B cell (primary cell): ENCODE results near the gene HAGH. TPM values are rescaled to one million over a fixed set of nuclear protein-coding genes. Genes with fewer than 3 reads are reported as not detected.

Experiments used
- ATAC-seq: fragments of 200-7000 bp; cut with Tn5 transposase; one replicate; pipeline ENCODE4 v1.10.0; 2021; ENCODE audit warnings: low read depth, mild to moderate bottlenecking, moderate number of reproducible peaks, moderate library complexity
- CTCF ChIA-PET: fragments of 350-600 bp; sonication (Branson Sonifier 250); formaldehyde crosslinking; loops from one replicate; lab custom pipeline; 2021; ENCODE audit warnings: antibody characterized with exemption, inconsistent platforms; lab: Charles Lee
- POLR2A ChIA-PET: fragments of 350-600 bp; sonication (Branson Sonifier 250); formaldehyde crosslinking; loops from one replicate; lab custom pipeline; 2021; ENCODE audit warnings: antibody characterized with exemption; lab: Charles Lee
- DNase-seq: peaks from one replicate; pipeline ENCODE4 v3.0.0; 2013
- H2AFZ ChIP-seq: 2 replicates; pipeline ENCODE4 v1.6.1; 2012; ENCODE audit warnings: mild to moderate bottlenecking, low read depth, low read length; ENCODE audit not compliant: insufficient read depth, poor library complexity, severe bottlenecking
- H3K27ac ChIP-seq, 2 donors: 1 replicate in 1 of 2; 2 replicates in 1 of 2; pipeline ENCODE4 v1.5.1; 2012 to 2013; ENCODE audit warnings: low read length in 2 of 2, mild to moderate bottlenecking in 2 of 2, moderate library complexity in 1 of 2
- H3K27me3 ChIP-seq, 4 experiments: fragments of 200-600 bp in 1 of 4; sonication (generic) in 1 of 4; replicated peaks in 1 of 4; 1 replicate in 2 of 4; 2 replicates in 2 of 4; pipeline versions ENCODE4 v1.6.1 to v1.7.0; 2013 to 2016; ENCODE audit warnings: low read length in 3 of 4, mild to moderate bottlenecking in 2 of 4, mixed read lengths in 1 of 4, moderate library complexity in 1 of 4; ENCODE audit not compliant: insufficient read depth in 4 of 4, control insufficient read depth in 3 of 4; ENCODE audit errors: control extremely low read depth in 1 of 4
- H3K36me3 ChIP-seq, 2 experiments: replicated peaks in 1 of 2; 1 replicate in 1 of 2; 2 replicates in 1 of 2; pipeline versions ENCODE4 v1.6.1 to v1.7.1; 2013; ENCODE audit warnings: low read length in 1 of 2; ENCODE audit not compliant: insufficient read depth in 2 of 2, control insufficient read depth in 1 of 2; ENCODE audit errors: control extremely low read depth in 1 of 2, extremely low read depth in 1 of 2
- H3K4me1 ChIP-seq, 2 donors: fragments of 200-600 bp in 1 of 2; sonication (generic) in 1 of 2; 1 replicate in 1 of 2; 2 replicates in 1 of 2; pipeline versions ENCODE4 v1.5.1 to v1.6.1; 2013 to 2017; ENCODE audit warnings: low read length in 2 of 2; ENCODE audit not compliant: control insufficient read depth in 2 of 2, insufficient read depth in 2 of 2
- H3K4me2 ChIP-seq: replicated peaks from 2 replicates; pipeline ENCODE3; 2012; ENCODE audit warnings: mild to moderate bottlenecking, low read depth, low read length; ENCODE audit not compliant: poor library complexity, severe bottlenecking
- H3K4me3 ChIP-seq, 5 experiments: fragments of 200-600 bp in 1 of 5; sonication (generic) in 1 of 5; 1 replicate in 3 of 5; 2 replicates in 2 of 5; pipeline versions ENCODE4 v1.5.1 to v1.7.0; 2011 to 2016; ENCODE audit warnings: low read length in 4 of 5, mild to moderate bottlenecking in 4 of 5, low read depth in 2 of 5, control low read depth in 1 of 5, moderate library complexity in 1 of 5; ENCODE audit not compliant: insufficient read depth in 1 of 5; ENCODE audit errors: control extremely low read depth in 1 of 5, extremely low read depth in 1 of 5
- H3K79me2 ChIP-seq: fragments of 200-600 bp; sonication (generic); one replicate; pipeline ENCODE4 v1.6.0; 2016; ENCODE audit warnings: low read length; ENCODE audit not compliant: control insufficient read depth, insufficient read depth
- H3K9ac ChIP-seq: fragments of 200-600 bp; sonication (generic); 2 replicates; pipeline ENCODE4 v1.6.1; 2017; ENCODE audit warnings: mild to moderate bottlenecking, low read length, moderate library complexity
- H3K9me3 ChIP-seq, 3 donors: one replicate each; pipeline versions ENCODE4 v1.6.1 to v1.7.1; 2013; ENCODE audit warnings: low read length in 2 of 3; ENCODE audit not compliant: control insufficient read depth in 2 of 3, insufficient read depth in 1 of 3; ENCODE audit errors: control extremely low read depth in 1 of 3
- H4K20me1 ChIP-seq: 2 replicates; pipeline ENCODE4 v1.6.0; 2012; ENCODE audit warnings: mild to moderate bottlenecking, low read length; ENCODE audit not compliant: insufficient read depth, control insufficient read depth, poor library complexity, severe bottlenecking
- H3K27ac Mint-ChIP-seq: one replicate; pipeline ENCODE4 v1.8.0; 2021; ENCODE audit warnings: mixed read lengths
- H3K27me3 Mint-ChIP-seq: one replicate; pipeline ENCODE4 v1.8.0; 2021; ENCODE audit warnings: mixed read lengths
- H3K4me1 Mint-ChIP-seq: one replicate; pipeline ENCODE4 v1.8.0; 2021; ENCODE audit warnings: mixed read lengths
- H3K4me3 Mint-ChIP-seq: one replicate; pipeline ENCODE4 v1.8.0; 2021; ENCODE audit warnings: mixed read lengths
- H3K9me3 Mint-ChIP-seq: one replicate; pipeline ENCODE4 v1.8.0; 2022; ENCODE audit warnings: mixed read lengths; ENCODE audit not compliant: insufficient read depth
- EZH2 ChIP-seq: IDR thresholded peaks from 2 replicates; pipeline ENCODE4 v1.6.1; 2012; ENCODE audit warnings: borderline replicate concordance, low read depth, mild to moderate bottlenecking, moderate library complexity, low read length; ENCODE audit not compliant: insufficient read depth, poor library complexity, severe bottlenecking
- WGBS: methylation state at CpG from one replicate; pipeline ENCODE4 v1.1.5; 2013; ENCODE audit warnings: missing lambda C conversion rate; ENCODE audit not compliant: insufficient coverage; 5-methylcytosine and 5-hydroxymethylcytosine counted together
- intact Hi-C: fragments of 100-400 bp; cut with micrococcal nuclease; formaldehyde crosslinking; loops from one replicate; pipeline ENCODE4 v1.10.0; 2022
- polyA plus RNA-seq: library from polyadenylated mRNA; depleted of rRNA; stranded (reverse); fragments of >200 nt; gene quantifications from 2 replicates; pipeline ENCODE4 v1.2.3, GENCODE V29; 2012
- total RNA-seq, 2 donors: library from RNA; stranded (reverse); fragments of 120-200 nt in 1 of 2; gene quantifications; 1 replicate in 1 of 2; 2 replicates in 1 of 2; pipeline versions ENCODE4 v1.2.3 to v1.2.4, GENCODE V29; 2013 to 2022
- TF ChIP-seq, protein P1 (sequence below): fragments of 200-600 bp; IDR thresholded peaks from one replicate; pipeline ENCODE4 v1.8.0; 2022; ENCODE audit warnings: antibody characterized with exemption, mild to moderate bottlenecking

The HAGH gene
- total and polyA plus RNA-seq, 2 donors (not counting 1 experiment from before 2014, with no cell fraction given) = 50.6 to 74.2 TPM

DNA sequence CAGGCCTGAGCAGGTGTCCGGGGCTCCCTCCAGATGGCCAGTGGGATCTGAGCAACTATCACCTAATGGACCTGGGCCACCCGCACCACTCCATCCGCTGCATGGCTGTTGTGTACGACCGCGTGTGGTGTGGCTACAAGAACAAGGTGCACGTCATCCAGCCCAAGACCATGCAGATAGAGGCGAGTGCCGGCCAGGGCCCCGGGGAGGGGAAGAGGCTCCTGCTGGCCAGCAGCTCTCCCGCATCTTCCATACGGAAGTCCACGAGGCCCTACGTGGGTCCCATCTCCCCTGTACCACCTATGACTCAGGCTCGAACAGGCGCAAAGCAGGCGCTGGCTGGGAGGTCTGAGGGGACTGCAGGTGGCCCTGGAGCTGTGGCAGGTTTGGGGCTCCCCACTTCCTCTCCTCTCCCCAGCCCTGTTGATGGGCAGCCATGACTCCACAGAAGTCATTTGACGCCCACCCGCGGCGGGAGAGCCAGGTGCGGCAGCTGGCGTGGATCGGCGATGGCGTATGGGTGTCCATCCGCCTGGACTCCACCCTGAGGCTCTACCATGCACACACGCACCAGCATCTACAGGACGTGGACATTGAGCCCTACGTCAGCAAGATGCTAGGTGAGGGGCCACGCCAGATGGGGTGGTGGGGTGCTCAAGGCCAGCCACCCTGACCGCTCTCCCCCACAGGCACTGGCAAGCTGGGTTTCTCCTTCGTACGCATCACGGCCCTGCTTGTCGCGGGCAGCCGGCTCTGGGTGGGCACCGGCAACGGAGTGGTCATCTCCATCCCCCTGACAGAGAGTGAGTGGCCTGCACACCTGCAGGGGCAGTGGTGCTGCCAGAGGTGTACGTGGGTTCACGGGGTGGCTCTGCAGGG lies 59.3 kb downstream of the HAGH start:
- CTCF ChIA-PET = interaction anchor here (1.2 kb wide), 1 partner anchor 61 kb away, joined by 4 read pairs; the partner anchor contains the start of gene MAPK8IP3
- H4K20me1 ChIP-seq = peaks cover 26% of the 10 kb centered on the region
- no peak overlapping the region for H3K4me2 ChIP-seq
- H3K27me3 ChIP-seq = no peaks in the 10 kb centered on the region
- H3K9me3 ChIP-seq = peaks cover 0 to 4% (median 0%) of the 10 kb centered on the region in 3 donors
- H3K4me3 ChIP-seq = no peak overlapping the region
- H3K9ac ChIP-seq = no peak overlapping the region
- no peak for ATAC-seq
- H2AFZ ChIP-seq = no peak overlapping the region
- no peaks in the 10 kb centered on the region for H3K27me3 Mint-ChIP-seq
- H3K4me3 Mint-ChIP-seq = no peak overlapping the region
- TF ChIP-seq, protein P1, sequence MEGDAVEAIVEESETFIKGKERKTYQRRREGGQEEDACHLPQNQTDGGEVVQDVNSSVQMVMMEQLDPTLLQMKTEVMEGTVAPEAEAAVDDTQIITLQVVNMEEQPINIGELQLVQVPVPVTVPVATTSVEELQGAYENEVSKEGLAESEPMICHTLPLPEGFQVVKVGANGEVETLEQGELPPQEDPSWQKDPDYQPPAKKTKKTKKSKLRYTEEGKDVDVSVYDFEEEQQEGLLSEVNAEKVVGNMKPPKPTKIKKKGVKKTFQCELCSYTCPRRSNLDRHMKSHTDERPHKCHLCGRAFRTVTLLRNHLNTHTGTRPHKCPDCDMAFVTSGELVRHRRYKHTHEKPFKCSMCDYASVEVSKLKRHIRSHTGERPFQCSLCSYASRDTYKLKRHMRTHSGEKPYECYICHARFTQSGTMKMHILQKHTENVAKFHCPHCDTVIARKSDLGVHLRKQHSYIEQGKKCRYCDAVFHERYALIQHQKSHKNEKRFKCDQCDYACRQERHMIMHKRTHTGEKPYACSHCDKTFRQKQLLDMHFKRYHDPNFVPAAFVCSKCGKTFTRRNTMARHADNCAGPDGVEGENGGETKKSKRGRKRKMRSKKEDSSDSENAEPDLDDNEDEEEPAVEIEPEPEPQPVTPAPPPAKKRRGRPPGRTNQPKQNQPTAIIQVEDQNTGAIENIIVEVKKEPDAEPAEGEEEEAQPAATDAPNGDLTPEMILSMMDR = no peak
- TF ChIP-seq EZH2 = no peak
- peaks cover 0 to 59% of the 10 kb centered on the region in 2 experiments for H3K36me3 ChIP-seq
- peaks cover 4% of the 10 kb centered on the region for H3K79me2 ChIP-seq
- no peak overlapping the region for H3K27ac ChIP-seq
- H3K4me1 ChIP-seq = peaks cover 11 to 17% of the 10 kb centered on the region in 2 donors
- no peak overlapping the region for H3K27ac Mint-ChIP-seq
- peaks cover 12% of the 10 kb centered on the region for H3K4me1 Mint-ChIP-seq
- no peak for DNase-seq
- no peaks in the 10 kb centered on the region for H3K9me3 Mint-ChIP-seq
- POLR2A ChIA-PET = interaction anchor here (1.1 kb wide), 1 partner anchor 8 kb away, joined by 3 read pairs; no protein-coding TSS in a partner anchor
- intact Hi-C loops = no loop called here
- 98% methylated on average over 36 of the region's 42 CpGs for WGBS

DNA sequence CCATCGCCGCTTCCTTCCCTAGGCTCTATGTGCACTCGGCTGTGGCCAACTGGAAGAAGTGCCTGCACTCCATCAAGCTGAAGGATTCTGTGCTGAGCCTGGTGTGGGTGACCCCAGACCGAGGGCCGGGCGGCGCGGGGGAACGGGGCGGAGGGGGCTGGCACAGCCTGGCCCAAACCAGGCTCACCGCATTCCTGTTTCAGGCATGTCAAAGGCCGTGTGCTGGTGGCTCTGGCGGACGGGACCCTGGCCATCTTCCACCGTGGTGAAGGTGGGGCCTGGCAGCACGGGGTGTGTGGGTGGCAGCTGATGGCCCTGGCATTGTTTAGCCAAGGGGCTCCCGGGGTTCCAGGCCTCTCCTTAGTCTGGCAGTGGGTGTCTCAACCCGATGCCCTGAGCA lies 59.9 kb downstream of the HAGH start:
- no peak overlapping the region for H2AFZ ChIP-seq
- peaks cover 19% of the 10 kb centered on the region for H4K20me1 ChIP-seq
- H3K4me1 Mint-ChIP-seq = peaks cover 6% of the 10 kb centered on the region
- no peak overlapping the region for H3K27ac Mint-ChIP-seq
- no peak overlapping the region for H3K4me3 ChIP-seq
- H3K9ac ChIP-seq = no peak overlapping the region
- no peak for ATAC-seq
- no peak for DNase-seq
- H3K9me3 ChIP-seq = peaks cover 0 to 4% (median 0%) of the 10 kb centered on the region in 3 donors
- CTCF ChIA-PET = no interaction called here
- H3K9me3 Mint-ChIP-seq = no peaks in the 10 kb centered on the region
- TF ChIP-seq EZH2 = no peak
- TF ChIP-seq, protein P1 = no peak
- H3K4me3 Mint-ChIP-seq = no peak overlapping the region
- intact Hi-C loops = no loop called here
- no peak overlapping the region for H3K4me2 ChIP-seq
- no peak overlapping the region for H3K27ac ChIP-seq
- peaks cover 0 to 66% of the 10 kb centered on the region in 2 experiments for H3K36me3 ChIP-seq
- H3K27me3 ChIP-seq = no peaks in the 10 kb centered on the region
- 97% methylated on average over 18 of the region's 18 CpGs for WGBS
- H3K4me1 ChIP-seq = peaks cover 5 to 10% of the 10 kb centered on the region in 2 donors
- POLR2A ChIA-PET = no interaction called here
- H3K79me2 ChIP-seq = no peaks in the 10 kb centered on the region
- H3K27me3 Mint-ChIP-seq = no peaks in the 10 kb centered on the region
